ENCODE data around the gene CA10.

The CA10 gene

DNA sequence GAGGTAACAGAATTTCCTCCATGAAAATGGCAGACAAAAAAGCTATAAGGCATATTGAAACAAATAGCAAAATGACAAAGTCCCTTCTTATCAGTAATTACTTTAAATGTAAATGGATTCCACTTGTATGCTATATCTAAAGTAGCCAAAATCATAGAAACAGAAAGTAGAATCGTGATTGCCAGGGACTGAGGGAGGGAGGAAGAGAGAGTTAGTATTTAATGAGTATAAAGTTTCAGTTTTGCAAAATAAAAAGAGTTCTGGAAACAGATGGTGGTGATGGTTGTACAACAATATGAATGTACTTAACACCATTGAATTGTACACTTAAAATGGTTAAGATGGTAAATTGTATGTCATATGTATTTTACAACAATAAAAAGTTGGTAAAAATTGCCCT is 407.4 kb downstream of the CA10 start:
- DNase-seq: no peak

DNA sequence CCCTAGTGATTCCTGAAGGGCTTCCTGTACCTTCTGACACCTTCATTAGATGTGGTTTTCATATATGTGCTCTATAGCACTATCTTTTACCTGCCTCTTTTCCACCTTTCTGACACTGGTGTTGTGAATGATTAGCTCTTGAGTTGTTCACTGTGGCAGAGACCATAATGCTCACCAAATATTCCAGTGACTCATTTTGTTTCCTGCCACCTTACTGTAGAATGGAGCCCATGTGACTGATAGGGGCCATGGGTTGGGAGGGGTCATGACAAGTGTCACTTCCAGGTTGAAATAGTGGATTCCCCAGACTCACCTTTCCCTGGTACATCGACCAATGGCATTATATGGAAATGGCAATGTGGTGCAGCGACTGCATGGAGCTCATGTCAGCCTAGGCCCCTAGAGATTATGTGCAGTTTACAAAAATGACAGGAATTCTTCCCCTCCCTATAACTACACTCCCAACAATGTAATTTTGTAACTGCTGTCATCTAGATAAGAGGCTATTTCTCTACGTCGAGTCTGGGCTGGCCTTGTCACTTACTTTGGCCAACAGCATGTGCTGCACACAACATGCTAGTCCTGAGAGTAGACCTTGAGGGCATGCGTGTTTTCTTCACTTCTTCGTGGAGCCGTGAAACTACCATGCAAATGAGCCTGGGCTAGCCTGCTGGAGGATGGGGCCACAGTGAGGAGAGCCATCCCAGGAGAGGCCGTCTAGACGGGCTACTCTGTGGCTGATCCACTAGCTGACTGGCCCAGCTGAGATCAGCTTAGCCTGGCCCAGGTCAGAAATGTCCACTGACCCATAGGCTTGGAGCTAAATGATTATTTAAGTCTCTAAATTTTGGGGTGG is 409.5 kb downstream of the CA10 start:
- DNase-seq: no peak

DNA sequence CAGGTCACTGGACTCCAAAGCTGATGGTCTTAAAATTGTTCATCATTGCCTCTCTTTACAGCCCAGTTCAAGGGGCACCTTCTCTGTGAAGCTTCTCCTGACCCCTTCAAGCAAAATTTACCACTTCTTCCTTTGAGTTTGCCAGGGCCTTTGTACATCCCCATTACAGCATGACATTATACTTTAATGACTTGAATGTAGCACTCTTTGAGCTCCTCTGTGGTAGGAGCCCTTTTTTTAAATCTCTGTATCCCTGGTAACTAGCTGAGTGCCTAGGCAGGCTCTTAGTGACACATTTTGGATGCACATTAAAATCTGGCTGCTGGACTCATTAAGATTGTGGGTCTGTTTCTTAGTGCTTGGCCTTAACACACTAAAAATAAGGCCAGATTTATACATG is 412.1 kb downstream of the CA10 start:
- DNase-seq: no peak

DNA sequence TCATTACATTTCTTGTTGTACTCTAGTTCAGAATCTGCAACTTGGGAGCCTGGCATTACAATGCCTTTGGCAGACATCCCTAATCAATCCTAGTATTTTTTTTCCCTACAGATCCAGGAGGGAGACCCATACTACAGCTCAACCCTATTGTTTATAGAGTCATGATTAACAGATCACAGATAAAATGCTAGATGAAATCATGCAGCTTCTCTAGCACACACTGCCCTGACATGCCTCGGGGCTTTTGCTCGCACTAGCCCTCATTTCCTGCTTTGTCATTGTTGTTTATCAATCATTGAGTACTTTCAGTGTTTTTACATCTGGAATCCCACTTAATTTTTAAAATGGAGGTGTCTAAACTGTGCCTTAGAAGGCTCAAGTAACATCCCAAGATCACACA is 412.5 kb downstream of the CA10 start:
- no peak for DNase-seq

DNA sequence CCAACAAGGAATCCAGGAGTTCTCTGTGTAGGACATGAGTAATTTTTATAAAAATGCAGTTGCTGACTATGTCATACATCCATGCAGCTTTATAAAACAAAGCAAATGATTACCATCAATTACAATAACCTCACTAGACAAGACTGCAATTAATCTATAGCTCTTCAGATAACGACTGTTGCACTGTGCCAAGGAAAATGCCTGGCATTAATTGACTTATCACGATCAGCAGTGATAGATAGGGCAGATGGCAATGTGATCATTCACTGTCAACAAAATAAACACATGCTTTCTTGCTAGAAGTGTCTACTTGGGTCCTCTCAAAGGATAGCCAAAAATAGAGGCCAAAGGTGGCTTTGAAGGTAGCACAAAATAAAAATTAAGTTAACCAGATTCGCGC is 415.0 kb downstream of the CA10 start:
- DNase-seq: no peak

DNA sequence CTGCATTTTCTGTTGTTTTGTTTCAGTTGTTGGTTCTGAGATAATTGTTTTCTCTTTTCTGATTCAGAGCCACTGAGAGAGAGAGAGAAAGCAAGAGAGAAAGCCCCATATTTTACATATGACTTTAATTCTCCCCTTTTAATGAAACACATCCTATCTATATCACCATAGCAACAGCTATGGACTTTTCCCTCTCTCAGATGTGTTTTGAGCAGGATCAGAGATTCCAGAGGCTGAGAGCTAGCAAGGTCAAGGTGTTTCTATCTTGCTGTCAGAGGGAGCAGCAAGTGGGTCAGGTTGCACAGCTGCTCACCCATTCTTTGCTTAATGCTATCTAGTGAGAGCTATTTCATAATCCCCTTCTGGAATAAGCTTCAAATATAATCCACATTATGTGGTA is 415.9 kb downstream of the CA10 start:
- no peak for DNase-seq

DNA sequence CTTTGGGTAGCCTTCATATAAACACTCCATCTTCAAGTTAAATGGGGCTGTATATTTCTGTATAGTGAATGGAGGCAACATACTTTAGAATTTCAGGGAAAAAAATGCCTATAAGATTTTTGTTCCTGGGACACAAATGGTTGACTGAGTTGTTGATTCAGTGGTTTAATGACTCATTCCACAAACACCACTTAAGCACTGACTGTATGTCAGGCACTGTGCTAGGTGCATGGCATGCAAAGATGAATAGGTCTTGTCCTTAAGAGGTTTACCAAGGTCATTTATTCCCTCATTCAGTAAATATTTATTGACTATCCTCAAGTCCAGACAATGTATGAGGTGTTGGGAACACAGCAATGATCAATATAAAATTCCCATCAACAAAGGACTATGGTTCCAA is 417.1 kb downstream of the CA10 start:
- DNase-seq: no peak

DNA sequence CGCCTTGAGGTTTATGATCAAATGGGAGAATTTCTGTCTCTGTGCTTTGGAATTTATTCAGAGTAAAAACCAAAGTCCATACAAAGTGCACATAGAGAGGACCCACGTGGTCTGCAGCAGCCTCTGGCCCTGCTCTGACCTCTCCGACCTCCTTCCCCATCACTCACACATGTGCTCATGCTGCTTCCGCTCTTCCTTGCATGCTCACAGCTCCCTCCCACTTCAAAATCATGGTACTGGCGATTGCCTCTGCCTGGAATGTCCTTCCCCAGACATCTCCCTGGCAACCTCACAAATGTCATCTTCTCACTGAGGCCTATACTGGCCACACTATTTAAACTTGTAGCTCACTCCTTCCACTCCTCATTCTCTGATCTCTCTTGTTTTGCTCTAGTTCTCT is 418.0 kb downstream of the CA10 start:
- DNase-seq: no peak

DNA sequence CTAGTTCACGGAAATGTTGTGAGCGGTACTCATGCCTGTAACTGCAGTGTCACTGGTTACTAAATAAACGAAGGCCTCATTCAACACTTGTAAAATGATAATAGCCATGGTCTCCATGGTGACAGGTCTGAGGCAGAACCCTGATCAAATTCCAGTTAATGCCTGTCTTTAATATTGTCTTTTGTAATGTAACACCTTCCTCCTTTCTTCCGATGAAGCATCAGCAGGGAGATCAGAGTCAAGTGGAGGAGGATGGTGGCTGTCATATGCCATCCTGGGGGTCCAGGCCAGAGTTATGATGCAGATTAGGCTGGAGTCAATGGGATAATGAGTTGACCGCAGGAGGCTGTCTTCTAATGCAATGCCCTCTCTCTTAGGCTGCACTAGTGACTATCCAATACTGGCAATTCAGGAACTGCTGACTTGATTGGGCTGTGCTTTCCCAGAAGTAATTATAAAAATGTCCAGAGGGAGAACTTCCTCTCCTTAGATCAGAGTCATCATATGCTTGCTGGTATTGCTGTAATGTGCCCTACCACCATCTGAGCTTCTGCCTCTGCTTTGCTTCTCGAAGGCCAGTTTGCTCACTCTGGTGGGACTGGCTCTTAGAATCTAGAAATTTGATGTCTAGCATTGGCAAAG is 419.1 kb downstream of the CA10 start:
- no peak for DNase-seq

DNA sequence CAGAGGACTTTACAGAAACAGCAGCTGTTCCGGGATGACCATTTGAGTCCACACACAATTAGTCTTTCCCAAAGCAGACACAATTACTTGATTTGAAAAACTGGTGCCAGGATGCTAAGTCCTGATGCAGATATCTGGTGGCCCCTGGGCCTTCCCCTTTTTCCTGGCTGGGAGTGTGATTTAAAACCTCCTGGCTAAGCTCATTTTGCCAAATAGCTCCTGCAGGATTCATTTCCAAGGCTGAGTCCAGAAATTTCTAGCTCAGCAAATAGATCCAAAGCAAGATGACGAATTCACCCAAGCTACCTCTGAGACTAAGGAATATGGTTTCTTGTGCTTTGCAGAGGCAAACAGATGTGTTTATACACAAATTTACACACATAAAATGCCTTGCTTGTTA is 422.2 kb downstream of the CA10 start:
- no peak for DNase-seq

DNA sequence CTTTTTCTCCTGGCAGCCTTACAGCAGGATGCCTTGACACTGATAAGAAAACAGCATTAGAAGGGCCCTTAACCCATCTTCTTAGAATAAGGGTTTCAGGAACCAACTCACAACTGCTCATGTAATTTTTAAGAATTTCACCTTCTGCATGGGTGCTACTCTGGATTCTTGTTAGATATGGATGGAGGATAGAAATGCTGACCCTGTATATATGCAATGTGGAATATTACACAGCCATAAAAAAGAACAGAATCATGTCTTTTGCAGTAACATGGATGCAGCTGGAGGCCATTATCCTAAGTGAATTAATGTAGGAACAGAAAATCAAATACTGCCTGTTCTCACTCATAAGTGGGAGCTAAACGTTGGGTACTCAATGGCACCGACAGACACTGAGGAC is 423.5 kb downstream of the CA10 start:
- no peak for DNase-seq

DNA sequence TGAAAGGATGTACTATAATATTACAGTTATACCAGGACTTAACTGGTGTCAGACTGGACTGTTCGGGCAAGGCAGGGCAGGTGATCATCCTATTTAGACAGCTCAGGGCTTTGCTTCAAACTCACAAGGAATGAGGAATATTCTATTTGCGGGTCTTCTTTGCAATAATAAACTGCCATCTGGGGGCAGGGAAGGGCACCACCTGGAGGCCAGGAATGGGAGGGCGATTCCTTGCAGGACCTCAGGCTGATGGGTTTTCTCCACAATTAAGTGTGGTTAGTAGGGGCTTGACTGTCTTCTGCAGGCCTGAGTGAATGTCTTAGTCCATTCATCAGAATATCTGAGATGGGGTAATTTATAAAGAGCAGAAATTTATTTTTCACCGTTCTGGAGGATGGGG is 424.1 kb downstream of the CA10 start:
- no peak for DNase-seq

DNA sequence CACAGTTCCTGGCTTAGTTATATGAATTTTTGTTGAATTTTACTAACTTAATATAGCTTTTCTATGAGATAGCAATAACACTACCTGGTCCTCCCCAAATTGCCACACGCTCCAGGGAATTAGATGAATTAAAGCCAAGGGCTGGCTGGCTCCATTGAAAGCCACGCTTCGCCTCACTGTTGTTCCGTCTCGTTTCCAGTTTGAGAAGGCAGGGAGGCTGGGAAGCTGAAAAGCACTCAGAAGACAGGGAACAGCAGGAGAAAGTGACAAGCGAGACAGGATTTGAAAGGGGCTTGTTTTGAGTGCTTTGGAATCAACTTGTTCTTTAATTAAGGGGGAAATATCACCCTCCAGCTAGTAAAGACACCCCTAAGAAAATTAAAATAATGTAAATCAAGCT is 425.3 kb downstream of the CA10 start:
- DNase-seq: no peak

DNA sequence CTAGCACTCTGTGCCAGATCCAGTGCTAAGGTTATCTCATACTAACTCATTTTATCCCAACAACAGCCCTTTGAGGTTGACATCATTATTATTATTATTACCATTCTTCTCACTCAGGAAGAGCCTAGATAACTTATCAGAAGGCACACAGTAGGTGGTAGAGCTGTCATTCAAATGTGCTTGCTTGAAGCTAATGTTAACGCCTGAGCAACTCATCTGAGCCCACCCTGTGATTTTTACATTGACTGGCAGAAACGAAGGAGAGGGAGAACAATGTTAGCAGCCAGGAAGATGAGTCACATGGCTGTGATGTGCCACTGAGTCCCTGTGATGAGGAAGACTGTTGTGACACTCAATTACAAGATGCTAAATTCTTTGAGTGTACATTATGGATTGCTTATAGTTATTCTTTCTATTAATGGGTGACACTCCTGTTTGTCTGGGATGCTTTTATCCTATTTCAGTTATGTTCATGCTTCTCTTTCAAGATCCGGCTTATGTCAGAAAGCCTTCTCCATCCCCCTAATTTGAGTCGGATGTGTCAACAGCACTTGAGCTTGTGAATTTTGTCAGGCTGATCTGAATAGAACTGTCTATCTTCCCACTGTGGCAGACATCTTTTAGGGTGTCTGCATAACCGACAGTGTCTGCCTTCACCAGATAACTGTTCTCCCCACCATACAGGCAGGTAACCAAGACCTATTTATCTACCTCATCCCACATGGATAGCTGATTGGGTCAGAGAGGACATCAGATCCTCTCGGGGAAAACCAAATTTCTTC is 426.4 kb downstream of the CA10 start:
- DNase-seq: no peak

DNA sequence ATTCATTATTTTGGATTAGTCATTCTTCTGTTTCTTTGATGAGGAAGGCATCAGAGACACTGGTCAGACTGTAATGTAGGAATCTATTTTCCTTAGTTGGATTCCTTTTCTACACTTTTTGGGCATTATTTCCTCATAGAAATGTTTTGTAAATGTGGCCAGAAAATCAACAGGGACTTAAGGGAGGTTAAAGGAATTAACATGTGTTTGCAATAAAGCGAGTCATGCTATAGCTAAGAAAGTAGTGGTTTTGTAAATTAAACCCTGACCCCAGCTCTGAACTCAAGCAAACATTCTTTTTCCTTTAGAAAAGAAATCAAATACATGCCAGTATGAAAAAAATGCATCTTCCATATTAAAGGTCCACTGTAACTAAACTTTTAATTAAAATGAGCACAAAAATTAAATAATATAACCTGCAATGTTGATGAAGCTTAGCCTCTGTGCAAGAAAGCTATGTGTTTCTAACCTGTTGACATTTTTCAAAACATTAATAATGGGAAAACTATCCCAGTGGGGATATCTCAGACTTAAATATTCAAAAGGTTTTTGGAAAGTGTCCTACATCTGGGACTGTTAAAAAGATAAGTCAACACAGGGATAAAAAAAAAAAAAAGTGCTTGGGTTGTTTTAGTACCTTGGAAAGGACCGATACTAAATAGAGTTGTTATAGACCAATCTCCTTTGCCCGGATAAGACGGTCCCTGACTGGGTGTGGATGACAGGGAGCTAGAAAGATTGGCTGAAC is 428.0 kb downstream of the CA10 start:
- DNase-seq: no peak

DNA sequence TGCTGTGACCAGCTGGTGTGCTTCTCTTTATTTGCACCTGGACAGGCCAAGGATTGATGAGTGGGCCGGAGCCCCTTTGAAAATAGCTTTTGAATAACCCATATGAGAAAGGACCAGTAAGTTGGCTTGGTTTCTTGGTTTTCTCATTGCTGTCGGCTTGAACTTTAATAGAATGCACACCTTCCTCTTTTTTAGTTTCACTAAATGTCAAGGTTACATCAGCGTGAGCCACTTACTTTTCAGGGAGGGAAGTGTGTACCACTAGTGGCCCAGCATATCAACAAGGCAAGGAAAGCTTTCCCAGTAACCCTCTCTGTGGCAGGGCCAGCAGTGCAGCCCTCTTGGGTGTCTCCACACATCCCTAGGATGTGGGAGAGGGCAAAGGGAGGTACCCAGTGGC is 433.3 kb downstream of the CA10 start:
- DNase-seq: no peak

DNA sequence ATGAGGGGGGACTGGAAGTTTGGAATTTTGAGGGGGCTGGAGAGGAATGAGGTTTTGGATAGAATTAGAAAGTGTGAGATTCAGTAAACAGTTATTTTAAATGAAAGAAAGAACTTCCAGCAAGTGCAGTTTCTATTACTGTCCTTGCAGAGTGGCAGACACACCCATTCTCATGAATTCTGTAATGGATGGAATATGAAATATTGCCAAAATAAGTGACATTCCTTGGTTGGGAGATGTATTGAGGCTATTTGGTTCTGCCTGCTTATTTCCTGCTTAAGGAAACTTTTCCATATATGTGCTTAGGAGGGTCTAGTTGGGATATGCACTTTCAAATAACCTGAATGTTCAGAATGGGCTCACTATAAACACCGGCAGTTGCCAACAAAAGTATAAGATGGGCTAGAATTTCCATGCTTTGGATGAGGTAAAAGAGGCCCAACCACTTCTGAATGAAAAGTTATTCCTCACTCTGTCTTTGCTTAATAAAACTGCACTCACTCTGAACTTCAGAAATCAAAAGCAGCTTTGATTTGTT is 434.4 kb downstream of the CA10 start:
- no peak for DNase-seq

DNA sequence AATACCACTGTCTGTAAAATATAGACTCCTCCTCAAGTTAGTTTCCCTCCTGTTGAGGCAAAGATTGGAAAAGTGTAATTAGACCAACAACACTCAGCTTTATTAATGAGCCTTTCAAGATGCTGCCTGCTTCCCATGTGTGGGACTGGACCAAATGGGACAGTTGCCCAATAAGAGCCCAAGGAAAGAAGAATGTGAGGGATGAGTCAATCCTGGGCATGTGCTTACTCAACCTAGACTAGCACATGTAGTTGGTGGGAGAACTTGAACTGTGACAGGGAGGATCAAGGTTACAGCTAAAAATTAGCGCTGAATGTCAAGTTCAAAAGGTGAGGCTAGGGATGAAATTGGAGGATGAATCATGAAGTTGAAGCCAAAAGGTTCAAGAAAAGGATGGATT is 435.5 kb downstream of the CA10 start:
- no peak for DNase-seq

DNA sequence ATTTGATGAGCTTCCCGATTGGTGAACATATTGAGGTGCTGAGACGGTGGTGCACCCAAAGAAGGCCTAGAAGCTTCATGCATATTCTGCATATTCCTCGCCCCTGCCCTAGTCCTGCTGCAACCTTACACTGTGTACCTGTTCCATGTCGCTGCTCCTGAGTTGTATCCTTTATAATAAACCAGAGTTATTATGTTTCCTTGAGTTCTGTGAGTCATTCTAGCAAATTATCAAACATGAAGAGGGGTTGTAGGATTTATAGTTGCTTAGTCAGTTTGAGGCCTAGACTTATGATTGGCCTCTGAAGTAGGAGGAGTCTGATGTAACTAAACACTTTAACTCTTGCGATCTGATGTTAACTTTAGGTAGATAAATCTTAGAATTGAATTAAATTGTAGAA is 436.8 kb downstream of the CA10 start:
- no peak for DNase-seq

DNA sequence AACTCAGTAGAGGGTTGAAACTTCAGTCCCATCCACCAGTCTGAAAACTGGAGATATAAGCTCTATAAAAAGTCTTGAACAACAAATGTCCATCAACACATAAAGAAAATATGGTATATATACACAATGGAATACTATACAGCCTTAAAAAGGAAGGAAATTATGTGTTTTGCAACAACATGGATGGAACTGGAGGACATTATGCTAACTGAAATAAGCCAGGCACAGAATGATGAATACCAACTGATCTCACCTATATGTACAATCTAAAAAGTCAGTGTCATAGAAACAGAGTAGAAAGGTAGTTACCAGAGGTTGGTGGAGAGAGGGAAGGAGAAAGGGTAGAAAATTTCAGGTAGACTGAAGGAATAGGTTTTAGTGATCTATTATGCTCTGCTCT is 438.1 kb downstream of the CA10 start:
- DNase-seq: no peak

DNA sequence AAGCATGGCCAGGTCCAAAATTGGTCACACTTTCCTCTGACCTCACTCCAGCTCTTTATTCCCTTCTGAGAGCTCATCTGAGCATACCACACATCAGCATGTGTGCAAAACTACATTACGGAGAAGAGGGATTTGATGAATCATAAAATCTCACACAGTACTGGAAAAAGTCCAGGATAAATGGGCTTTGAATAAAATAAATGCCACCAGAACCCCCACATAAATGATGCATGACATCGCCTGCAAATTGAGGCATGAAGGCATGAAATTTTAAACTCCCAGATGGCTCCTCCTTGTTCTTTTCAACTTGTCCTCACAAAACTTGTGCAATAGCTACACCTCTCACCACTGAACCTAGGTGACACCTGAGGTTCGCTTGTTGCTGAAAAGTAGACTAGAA is 439.5 kb downstream of the CA10 start:
- no peak for DNase-seq

DNA sequence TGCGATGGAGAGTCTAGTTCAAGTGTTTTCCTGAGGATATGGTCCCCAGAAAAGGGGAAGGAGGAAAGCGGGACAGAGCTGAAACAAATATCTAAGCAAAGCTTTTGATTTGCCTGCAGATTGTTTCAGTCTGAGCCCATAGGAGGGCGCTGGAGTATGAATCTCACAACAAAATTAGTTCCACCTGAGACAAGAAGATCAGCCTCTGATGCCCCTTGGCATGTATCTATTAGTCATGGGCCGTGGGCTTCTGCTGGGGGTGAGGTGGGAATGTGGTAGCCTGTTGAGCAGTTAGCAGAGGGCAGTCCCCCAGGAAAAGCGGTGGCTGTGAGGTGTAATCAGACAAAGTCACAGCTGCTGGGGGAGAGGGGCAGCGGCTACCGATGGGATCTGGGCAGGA is 446.9 kb downstream of the CA10 start:
- no peak for DNase-seq

DNA sequence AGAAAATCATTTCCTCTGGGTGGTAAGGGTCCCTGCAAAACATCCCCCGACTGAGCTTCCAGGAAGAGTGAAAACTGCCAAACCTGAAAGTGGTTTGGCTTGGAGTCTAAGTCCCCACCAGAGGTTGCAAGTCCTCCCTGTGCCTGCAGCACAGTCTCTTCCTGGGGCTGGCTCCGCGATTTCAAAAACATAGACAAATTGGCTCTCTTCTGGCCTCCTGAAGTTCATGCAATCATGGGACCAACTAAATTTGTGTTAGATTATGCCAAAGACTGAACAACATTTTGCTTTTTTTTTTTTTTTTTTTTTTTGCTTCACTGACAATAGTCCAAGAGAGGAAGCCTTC is 447.9 kb downstream of the CA10 start:
- DNase-seq: no peak

All from NCI-H1694 (cell line).